Lower leg skin (tissue), 4 donors: ENCODE results near the gene ZNF586. TPM values are rescaled to one million over a fixed set of nuclear protein-coding genes. Genes with fewer than 3 reads are reported as not detected.

ENCODE experiments used
- DNase-seq, 2 donors: peaks; one replicate each; pipeline ENCODE4 v3.0.0-alpha.2; 2019; ENCODE audit warnings: low spot score in 2 of 2
- H3K4me3 ChIP-seq: fragments of 200-600 bp; sonication (generic); 2 replicates; pipeline ENCODE4 v1.5.1; 2017; ENCODE audit warnings: mild to moderate bottlenecking, low read depth; ENCODE audit not compliant: poor library complexity, severe bottlenecking
- CTCF ChIP-seq, 3 donors: fragments of 450-650 bp; IDR thresholded peaks; one replicate each; pipeline ENCODE4 v1.5.1; 2016; ENCODE audit warnings: antibody characterized with exemption in 3 of 3, mild to moderate bottlenecking in 3 of 3, moderate library complexity in 2 of 3
- POLR2A ChIP-seq, 2 donors: fragments of 450-650 bp; IDR thresholded peaks; one replicate each; pipeline ENCODE4 v1.6.1; 2016 to 2017; ENCODE audit warnings: antibody characterized with exemption in 2 of 2, mild to moderate bottlenecking in 1 of 2, moderate library complexity in 1 of 2
- WGBS, 2 donors: methylation state at CpG; one replicate each; pipeline ENCODE4 v1.1.5; 2018; 5-methylcytosine and 5-hydroxymethylcytosine counted together
- intact Hi-C: fragments of 100-400 bp; cut with DNase I; formaldehyde crosslinking; loops from one replicate; pipeline ENCODE4 v1.15.0; 2023; ENCODE audit warnings: low total_unique reads
- total RNA-seq, 4 donors: library from RNA; depleted of rRNA; stranded (reverse); fragments of >200 nt; gene quantifications; one replicate each; pipeline ENCODE4 v1.1.0, GENCODE V29; 2016

The ZNF586 gene
- total RNA-seq, 4 donors from 2014 or later, result 9.1 to 21.4 (median 17.5) TPM

- TF ChIP-seq CTCF (IDR thresholded peaks at IDR 0.05) (no peak), POLR2A (IDR thresholded peaks at IDR 0.05) (no peak)
- WGBS, 2 donors, result 41 to 52% methylated on average over 6 of the region's 6 CpGs
- peak overlapping the region; percentile 89 for H3K4me3 ChIP-seq
- intact Hi-C loops, result no loop called here
- DNase-seq, result no peak
Observed at GRCh38 chr19:57747472-57747807, 22.0 kb upstream of the ZNF586 start.

- no peak for DNase-seq
- TF ChIP-seq POLR2A (IDR thresholded peaks at IDR 0.05) (no peak), CTCF (IDR thresholded peaks at IDR 0.05) (no peak)
- WGBS, 2 donors, result 93 to 98% methylated on average over 3 of the region's 3 CpGs
- intact Hi-C loops, result no loop called here
- H3K4me3 ChIP-seq, result no peak overlapping the region
Observed at GRCh38 chr19:57748029-57748428, 21.4 kb upstream of the ZNF586 start.

- no peak for DNase-seq
- no peak overlapping the region for H3K4me3 ChIP-seq
- WGBS, 2 donors, result 96 to 98% methylated on average over 10 of the region's 10 CpGs
- TF ChIP-seq CTCF (IDR thresholded peaks at IDR 0.05), result no peak
- no peak for TF ChIP-seq POLR2A (IDR thresholded peaks at IDR 0.05)
- intact Hi-C loops, result no loop called here
Observed at GRCh38 chr19:57754091-57754673, 15.3 kb upstream of the ZNF586 start.

GRCh38 chr19:57755031-57755430 lies 14.4 kb upstream of the ZNF586 start:
- no peak overlapping the region for H3K4me3 ChIP-seq
- intact Hi-C loops, result no loop called here
- WGBS, 2 donors, result 85 to 86% methylated on average over 4 of the region's 4 CpGs
- TF ChIP-seq POLR2A (IDR thresholded peaks at IDR 0.05), result no peak
- no peak for TF ChIP-seq CTCF (IDR thresholded peaks at IDR 0.05)
- no peak for DNase-seq

- WGBS, 2 donors, result 95% methylated on average over 2 of the region's 2 CpGs
- TF ChIP-seq CTCF (IDR thresholded peaks at IDR 0.05) (no peak), POLR2A (IDR thresholded peaks at IDR 0.05) (no peak)
- H3K4me3 ChIP-seq, result no peak overlapping the region
- intact Hi-C loops, result no loop called here
- DNase-seq, result no peak
Observed at GRCh38 chr19:57757941-57758340, 11.5 kb upstream of the ZNF586 start.

GRCh38 chr19:57759096-57759495 lies 10.4 kb upstream of the ZNF586 start:
- no peak overlapping the region for H3K4me3 ChIP-seq
- TF ChIP-seq POLR2A (IDR thresholded peaks at IDR 0.05) (no peak), CTCF (IDR thresholded peaks at IDR 0.05) (no peak)
- intact Hi-C loops, result no loop called here
- DNase-seq, result no peak
- 100% methylated on average over 2 of the region's 2 CpGs for WGBS, 2 donors
